Activated CD4-positive, alpha-beta memory T cell treated with anti-CD3 and anti-CD28 coated beads, Interleukin-2, amount 10 ng/mL, durations not matched to agents 7 days and 5 days (primary cell): ENCODE measurements around the gene RINT1. TPM values are rescaled to one million over a fixed set of nuclear protein-coding genes. Genes with fewer than 3 reads are reported as not detected.
"Not testable (repeated sequence)": the region's sequence is repeated elsewhere in the genome, so short reads cannot be mapped to it uniquely, and the experiment has no call there.

ENCODE experiments used
- CTCF ChIA-PET: fragments of 350-600 bp; sonication (Branson Sonifier 250); formaldehyde crosslinking; loops from one replicate; lab custom pipeline; 2021; ENCODE audit warnings: antibody characterized with exemption, inconsistent platforms; lab: Charles Lee
- POLR2A ChIA-PET: fragments of 350-600 bp; sonication (Branson Sonifier 250); formaldehyde crosslinking; loops from one replicate; lab custom pipeline; 2021; ENCODE audit warnings: antibody characterized with exemption; lab: Charles Lee
- DNase-seq: peaks from one replicate; pipeline ENCODE4 v3.0.0-alpha.2; 2020
- H3K27ac Mint-ChIP-seq: one replicate; pipeline ENCODE4 v1.8.0; 2021; ENCODE audit warnings: mild to moderate bottlenecking, mixed read lengths
- H3K27me3 Mint-ChIP-seq: one replicate; pipeline ENCODE4 v1.8.0; 2021; ENCODE audit warnings: mixed read lengths
- H3K36me3 Mint-ChIP-seq: one replicate; pipeline ENCODE4 v1.8.0; 2021; ENCODE audit warnings: low read depth, mixed read lengths
- H3K4me1 Mint-ChIP-seq: one replicate; pipeline ENCODE4 v1.8.0; 2021; ENCODE audit warnings: mixed read lengths
- H3K4me3 Mint-ChIP-seq: one replicate; pipeline ENCODE4 v1.8.0; 2021; ENCODE audit warnings: mild to moderate bottlenecking, mixed read lengths
- H3K9me3 Mint-ChIP-seq: one replicate; pipeline ENCODE4 v1.8.0; 2021; ENCODE audit warnings: mixed read lengths
- total RNA-seq, 2 experiments: library from RNA; stranded (reverse); gene quantifications; one replicate each; pipeline ENCODE4 v1.2.3, GENCODE V29; 2021

The RINT1 gene
- total RNA-seq, 2 experiments from 2014 or later = 20.5 to 21.9 TPM

GRCh38 chr7:105519353-105519752 is 12.6 kb upstream of the RINT1 start:
- no peaks in the 10 kb centered on the region for H3K27me3 Mint-ChIP-seq
- H3K27ac Mint-ChIP-seq = no peak overlapping the region
- CTCF ChIA-PET = interaction anchor here (3.2 kb wide), 1 partner anchor 12 kb away, joined by 12 read pairs; the partner anchor contains the start of gene RINT1
- no peak overlapping the region for H3K4me3 Mint-ChIP-seq
- H3K4me1 Mint-ChIP-seq = peaks cover 28% of the 10 kb centered on the region
- peaks cover 10% of the 10 kb centered on the region for H3K36me3 Mint-ChIP-seq
- DNase-seq = no peak
- no peaks in the 10 kb centered on the region for H3K9me3 Mint-ChIP-seq
- POLR2A ChIA-PET = no interaction called here

- H3K36me3 Mint-ChIP-seq = peaks cover 10% of the 10 kb centered on the region
- not testable (repeated sequence) for DNase-seq, H3K27ac Mint-ChIP-seq, H3K9me3 Mint-ChIP-seq, H3K27me3 Mint-ChIP-seq
- H3K4me1 Mint-ChIP-seq = peaks cover 24% of the 10 kb centered on the region
- POLR2A ChIA-PET = interaction anchor here (0.8 to 3.9 kb wide), 2 partner anchors 11 to 18 kb away, joined by 3 to 27 read pairs; partner anchors contain the start of gene RINT1
- peak overlapping the region; percentile 13 for H3K4me3 Mint-ChIP-seq
- CTCF ChIA-PET = interaction anchor here (0.6 to 3.2 kb wide), 3 partner anchors 11 to 638 kb away, joined by 3 to 12 read pairs (median 3); partner anchors contain the start of gene RINT1
Measured at GRCh38 chr7:105520620-105521019, 11.4 kb upstream of the RINT1 start.

DNA sequence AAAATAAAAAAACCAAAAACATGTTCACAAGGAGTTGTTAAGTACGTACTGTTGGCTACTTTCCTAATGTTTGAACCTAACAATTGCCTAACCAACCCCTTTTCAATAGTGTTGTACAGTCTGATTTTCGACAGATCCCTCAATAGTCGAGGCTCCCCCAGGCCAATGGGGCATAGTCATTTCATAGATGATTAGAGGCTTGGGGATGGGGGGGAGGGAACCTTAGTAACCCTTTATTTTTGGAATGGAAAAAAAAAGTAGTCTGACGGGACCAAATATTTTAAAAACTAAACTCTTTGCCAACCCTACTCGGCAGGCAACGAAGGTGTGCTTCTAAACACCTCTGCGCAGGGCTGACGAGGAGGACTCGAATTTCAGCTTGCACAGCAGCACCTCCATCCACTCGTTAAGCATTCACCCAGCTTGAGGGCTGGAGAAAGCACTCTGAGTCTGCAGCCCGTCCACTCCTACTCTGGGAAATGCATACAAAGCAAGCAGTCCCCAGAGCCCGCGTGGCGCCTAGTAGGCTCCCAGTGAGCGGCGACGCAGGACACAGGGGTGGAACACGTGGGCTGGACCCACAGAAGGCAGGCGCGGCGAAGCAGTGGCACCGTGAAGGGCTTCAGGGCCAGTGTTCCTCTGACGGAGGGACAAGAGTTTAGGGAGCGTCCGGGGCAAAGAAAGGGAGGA is 10.8 kb upstream of the RINT1 start:
- ChIA-PET POLR2A (interaction anchor here (0.8 to 3.9 kb wide), 2 partner anchors 11 to 18 kb away, joined by 3 to 27 read pairs; partner anchors contain the start of gene RINT1), CTCF (interaction anchor here (0.6 to 0.7 kb wide), 2 partner anchors 11 to 638 kb away, joined by 3 read pairs; partner anchors contain the start of gene RINT1)
- peak overlapping the region; percentile 94 for H3K4me3 Mint-ChIP-seq
- DNase-seq = peak; percentile 46
- no peaks in the 10 kb centered on the region for H3K9me3 Mint-ChIP-seq
- H3K36me3 Mint-ChIP-seq = peaks cover 10% of the 10 kb centered on the region
- H3K27ac Mint-ChIP-seq = peak overlapping the region; percentile 73
- peaks cover 2% of the 10 kb centered on the region for H3K27me3 Mint-ChIP-seq
- H3K4me1 Mint-ChIP-seq = peaks cover 24% of the 10 kb centered on the region

DNA sequence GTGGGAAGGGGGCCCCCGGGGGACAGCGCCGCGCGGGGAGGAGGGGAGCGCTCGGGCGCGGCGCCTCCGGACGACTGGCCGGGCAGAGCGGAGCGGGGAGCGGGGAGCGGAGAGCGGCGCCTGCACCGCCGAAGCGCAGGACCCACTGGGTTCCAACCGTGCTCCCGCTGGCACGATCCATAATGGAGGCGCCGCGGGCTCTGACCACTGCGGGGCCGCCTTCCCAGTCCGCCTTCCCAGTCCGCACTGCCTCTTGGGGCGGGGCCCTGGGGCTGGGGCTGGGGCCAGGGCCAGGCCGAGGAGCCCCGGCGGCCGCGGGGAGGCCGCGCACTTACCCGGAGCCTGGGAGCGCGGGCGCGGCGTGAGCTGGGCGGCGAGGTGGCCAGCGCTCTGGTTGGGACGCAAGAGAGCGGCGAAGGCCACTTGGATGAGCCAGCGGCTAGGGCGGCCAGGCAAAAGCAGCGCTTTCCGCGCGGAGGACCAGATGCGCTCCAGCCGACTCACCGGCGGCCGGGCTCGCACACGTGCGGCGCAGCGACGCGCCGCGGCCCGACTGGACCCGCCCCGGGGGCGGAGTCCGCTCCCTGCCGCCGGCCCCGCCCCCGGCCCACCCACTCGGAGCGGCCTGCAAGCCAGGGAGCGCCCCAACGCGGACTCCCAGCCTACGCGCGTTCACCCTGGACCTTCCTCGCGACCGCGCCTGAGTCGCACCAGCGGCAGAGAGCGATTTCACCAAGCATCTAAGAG is 10.1 kb upstream of the RINT1 start, which contains the start of gene PUS7:
TSS of gene PUS7 (minus strand) at position 555 of the 747 bp plus-strand sequence. CDS start 13,759 bp downstream, outside the sequence.
- peak; percentile 84 for DNase-seq
- Mint-ChIP-seq H3K27ac (peak within 1 kb of the TSS; percentile 73), H3K9me3 (no peaks in the 10 kb centered on the region), H3K4me1 (peaks cover 24% of the 10 kb centered on the region), H3K27me3 (peaks cover 3% of the 10 kb centered on the region), H3K4me3 (peak within 1 kb of the TSS; percentile 94), H3K36me3 (peaks cover 10% of the 10 kb centered on the region)
- CTCF ChIA-PET = no interaction called here
- POLR2A ChIA-PET = interaction anchor here (3.9 kb wide), 1 partner anchor 10 kb away, joined by 27 read pairs; the partner anchor contains the start of gene RINT1

GRCh38 chr7:105524423-105524822 is 7.6 kb upstream of the RINT1 start:
- CTCF ChIA-PET = not testable (repeated sequence)

DNA sequence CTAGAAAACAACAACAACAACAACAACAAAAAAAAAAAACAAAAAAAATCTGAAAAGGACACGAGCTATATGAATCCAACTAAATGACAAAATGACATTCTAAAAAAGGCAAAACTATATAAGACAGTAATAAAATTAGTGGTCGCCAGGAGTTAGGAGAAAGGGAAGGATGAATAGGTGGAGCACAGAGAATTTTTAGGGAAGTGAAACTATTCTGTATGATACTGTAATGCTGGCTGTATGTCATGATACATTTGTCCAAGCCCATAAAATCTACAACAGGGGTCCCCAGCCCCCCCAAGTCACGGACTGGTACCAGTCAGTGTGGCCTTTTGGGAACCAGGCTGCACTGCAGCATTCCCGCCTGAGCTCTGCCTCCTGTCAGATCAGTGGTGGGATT is 7.2 kb upstream of the RINT1 start:
- no peak overlapping the region for H3K27ac Mint-ChIP-seq
- H3K27me3 Mint-ChIP-seq = peaks cover 3% of the 10 kb centered on the region
- H3K4me3 Mint-ChIP-seq = no peak overlapping the region
- H3K4me1 Mint-ChIP-seq = peaks cover 22% of the 10 kb centered on the region
- DNase-seq = no peak
- CTCF ChIA-PET = no interaction called here
- POLR2A ChIA-PET = no interaction called here
- no peaks in the 10 kb centered on the region for H3K9me3 Mint-ChIP-seq
- H3K36me3 Mint-ChIP-seq = peaks cover 6% of the 10 kb centered on the region

More at GRCh38 chr7:105524423-105524822, 7.6 kb upstream of the RINT1 start:
- DNase-seq, H3K4me3 Mint-ChIP-seq, H3K27ac Mint-ChIP-seq, H3K36me3 Mint-ChIP-seq, H3K27me3 Mint-ChIP-seq, H3K9me3 Mint-ChIP-seq: not testable (repeated sequence)
- H3K4me1 Mint-ChIP-seq = peaks cover 23% of the 10 kb centered on the region
- POLR2A ChIA-PET = interaction anchor here (3.9 kb wide), 1 partner anchor 7 kb away, joined by 27 read pairs; the partner anchor contains the start of gene RINT1

GRCh38 chr7:105527737-105528136 is 4.3 kb upstream of the RINT1 start:
- H3K4me3 Mint-ChIP-seq, H3K27ac Mint-ChIP-seq, CTCF ChIA-PET, H3K36me3 Mint-ChIP-seq, H3K9me3 Mint-ChIP-seq, POLR2A ChIA-PET, DNase-seq, H3K27me3 Mint-ChIP-seq: not testable (repeated sequence)
- H3K4me1 Mint-ChIP-seq = peaks cover 20% of the 10 kb centered on the region

DNA sequence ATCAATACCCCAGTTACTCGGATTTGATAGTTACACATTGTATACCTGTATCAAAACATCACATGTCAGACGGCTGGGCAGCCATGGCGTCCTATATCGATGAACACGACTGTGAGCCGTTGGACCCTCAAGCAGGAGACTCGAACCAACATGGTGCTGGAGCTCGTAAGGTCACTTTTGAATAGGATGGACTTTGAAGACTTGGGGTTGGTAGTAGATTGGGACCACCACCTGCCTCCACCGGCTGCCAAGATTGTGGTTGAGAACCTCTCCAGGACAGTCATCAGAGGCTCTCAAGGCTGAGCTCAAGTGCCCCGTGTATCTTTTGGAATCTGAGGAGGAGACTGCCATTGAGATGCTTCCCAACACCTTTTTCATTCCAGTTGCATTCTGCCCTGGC is 1.9 kb upstream of the RINT1 start:
- CTCF ChIA-PET = interaction anchor here (0.6 kb wide), 1 partner anchor 1061 kb away, joined by 3 read pairs; no protein-coding TSS in a partner anchor

DNA sequence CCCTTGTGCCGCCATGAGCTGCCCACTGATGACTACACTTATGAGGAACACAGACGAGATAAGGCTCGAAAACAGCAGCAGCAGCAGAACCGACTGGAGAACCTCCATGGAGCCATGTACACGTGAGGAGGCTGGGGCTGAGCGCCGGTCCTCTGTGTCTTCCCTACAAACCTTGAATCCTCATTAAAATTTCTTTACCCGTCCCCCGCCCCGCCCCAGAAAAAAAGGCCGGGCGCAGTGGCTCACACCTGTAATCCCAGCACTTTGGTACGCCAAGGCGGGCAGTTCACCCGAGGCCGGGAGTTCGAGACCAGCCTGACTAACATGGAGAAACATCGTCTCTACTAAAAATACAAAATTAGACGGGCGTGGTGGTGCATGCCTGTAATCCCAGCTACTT is 1.5 kb upstream of the RINT1 start:
- peaks cover 3% of the 10 kb centered on the region for H3K27me3 Mint-ChIP-seq
- POLR2A ChIA-PET = interaction anchor here (2.1 to 4.5 kb wide), 3 partner anchors 8 to 515 kb away, joined by 6 to 34 read pairs (median 27); partner anchors contain the start of genes KMT2E and PUS7
- H3K27ac Mint-ChIP-seq = no peak overlapping the region
- H3K36me3 Mint-ChIP-seq = no peaks in the 10 kb centered on the region
- no peaks in the 10 kb centered on the region for H3K9me3 Mint-ChIP-seq
- H3K4me1 Mint-ChIP-seq = peaks cover 36% of the 10 kb centered on the region
- CTCF ChIA-PET = interaction anchor here (0.6 kb wide), 1 partner anchor 1061 kb away, joined by 3 read pairs; no protein-coding TSS in a partner anchor
- no peak for DNase-seq
- H3K4me3 Mint-ChIP-seq = peak overlapping the region; percentile 46

More for the DNA sequence above, 1.9 kb upstream of the RINT1 start:
- Mint-ChIP-seq H3K4me1 (peaks cover 33% of the 10 kb centered on the region), H3K27me3 (peaks cover 3% of the 10 kb centered on the region), H3K27ac (no peak overlapping the region), H3K36me3 (no peaks in the 10 kb centered on the region), H3K4me3 (peak overlapping the region; percentile 46), H3K9me3 (no peaks in the 10 kb centered on the region)
- POLR2A ChIA-PET = interaction anchor here (4.5 kb wide), 1 partner anchor 515 kb away, joined by 34 read pairs; the partner anchor contains the start of gene KMT2E
- no peak for DNase-seq

- Mint-ChIP-seq H3K4me3 (peak overlapping the region; percentile 81), H3K27ac (peak overlapping the region; percentile 88), H3K36me3 (peaks cover 4% of the 10 kb centered on the region), H3K27me3 (no peaks in the 10 kb centered on the region), H3K4me1 (peaks cover 43% of the 10 kb centered on the region), H3K9me3 (no peaks in the 10 kb centered on the region)
- ChIA-PET CTCF (interaction anchor here (1.2 to 1.8 kb wide), 4 partner anchors 14 to 549 kb away, joined by 3 to 12 read pairs (median 4); no protein-coding TSS in a partner anchor), POLR2A (interaction anchor here (0.6 to 4.5 kb wide), 13 partner anchors 8 to 589 kb away, joined by 3 to 34 read pairs (median 6); partner anchors contain the start of genes EFCAB10, KMT2E, PUS7 and SRPK2)
- no peak for DNase-seq
Measured at GRCh38 chr7:105532709-105533460, 884 bp downstream of the RINT1 start.

GRCh38 chr7:105538339-105538738 is 6.3 kb downstream of the RINT1 start:
- H3K27me3 Mint-ChIP-seq = no peaks in the 10 kb centered on the region
- ChIA-PET CTCF (no interaction called here), POLR2A (no interaction called here)
- peak overlapping the region; percentile 33 for H3K27ac Mint-ChIP-seq
- H3K4me1 Mint-ChIP-seq = peaks cover 30% of the 10 kb centered on the region
- no peaks in the 10 kb centered on the region for H3K9me3 Mint-ChIP-seq
- peaks cover 32% of the 10 kb centered on the region for H3K36me3 Mint-ChIP-seq
- no peak overlapping the region for H3K4me3 Mint-ChIP-seq
- DNase-seq = no peak

- POLR2A ChIA-PET = no interaction called here
- Mint-ChIP-seq H3K36me3 (peaks cover 38% of the 10 kb centered on the region), H3K27me3 (no peaks in the 10 kb centered on the region), H3K27ac (no peak overlapping the region), H3K4me3 (no peak overlapping the region), H3K9me3 (no peaks in the 10 kb centered on the region), H3K4me1 (no peaks in the 10 kb centered on the region)
- CTCF ChIA-PET = no interaction called here
- DNase-seq = no peak
Measured at GRCh38 chr7:105559926-105560325, 27.9 kb downstream of the RINT1 start.
